Vagina (tissue), 2 donors: ENCODE results near the gene ATP5PO.

Experiments used
- POLR2A ChIP-seq, 2 donors: fragments of 450-650 bp; IDR thresholded peaks; one replicate each; pipeline ENCODE4 v1.6.1; 2017; ENCODE audit warnings: antibody characterized with exemption in 2 of 2, mild to moderate bottlenecking in 2 of 2, moderate library complexity in 2 of 2
- TF ChIP-seq, protein P1 (sequence below), 3 experiments: fragments of 450-650 bp in 2 of 3; fragments of 200-600 bp in 1 of 3; sonication (generic) in 1 of 3; IDR thresholded peaks; one replicate each; pipeline ENCODE4 v1.5.1; 2017 to 2019; ENCODE audit warnings: antibody characterized with exemption in 3 of 3, mild to moderate bottlenecking in 2 of 3, moderate library complexity in 2 of 3

DNA sequence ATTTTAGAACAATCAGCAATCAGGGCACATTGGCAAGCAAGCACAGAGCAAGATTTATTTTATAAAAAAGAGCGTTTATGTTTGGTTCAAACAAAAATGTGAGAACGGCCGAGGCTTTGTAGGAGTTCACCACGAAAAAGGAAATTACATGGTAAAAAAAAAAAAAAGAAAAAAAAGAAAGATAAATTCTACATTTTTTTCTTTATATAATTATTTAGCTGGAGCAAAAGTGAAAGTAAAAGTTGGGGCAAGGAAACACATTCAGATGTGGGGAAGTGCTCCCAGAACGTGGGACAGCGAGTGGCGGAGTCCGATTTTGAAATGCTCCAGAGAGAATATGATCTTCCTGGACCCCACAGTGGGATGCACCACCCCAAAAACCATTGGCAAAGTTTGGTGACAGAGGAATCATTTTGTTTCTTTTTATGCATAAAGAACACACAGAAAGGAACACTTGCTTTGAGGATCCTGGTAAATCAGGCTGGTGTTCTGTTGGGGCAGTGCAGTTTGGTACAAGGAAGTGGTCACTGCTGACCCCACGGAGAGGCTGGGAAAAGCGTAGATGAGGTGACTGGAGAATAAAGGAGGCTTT lies 16.3 kb upstream of the ATP5PO start:
- TF ChIP-seq, protein P1, sequence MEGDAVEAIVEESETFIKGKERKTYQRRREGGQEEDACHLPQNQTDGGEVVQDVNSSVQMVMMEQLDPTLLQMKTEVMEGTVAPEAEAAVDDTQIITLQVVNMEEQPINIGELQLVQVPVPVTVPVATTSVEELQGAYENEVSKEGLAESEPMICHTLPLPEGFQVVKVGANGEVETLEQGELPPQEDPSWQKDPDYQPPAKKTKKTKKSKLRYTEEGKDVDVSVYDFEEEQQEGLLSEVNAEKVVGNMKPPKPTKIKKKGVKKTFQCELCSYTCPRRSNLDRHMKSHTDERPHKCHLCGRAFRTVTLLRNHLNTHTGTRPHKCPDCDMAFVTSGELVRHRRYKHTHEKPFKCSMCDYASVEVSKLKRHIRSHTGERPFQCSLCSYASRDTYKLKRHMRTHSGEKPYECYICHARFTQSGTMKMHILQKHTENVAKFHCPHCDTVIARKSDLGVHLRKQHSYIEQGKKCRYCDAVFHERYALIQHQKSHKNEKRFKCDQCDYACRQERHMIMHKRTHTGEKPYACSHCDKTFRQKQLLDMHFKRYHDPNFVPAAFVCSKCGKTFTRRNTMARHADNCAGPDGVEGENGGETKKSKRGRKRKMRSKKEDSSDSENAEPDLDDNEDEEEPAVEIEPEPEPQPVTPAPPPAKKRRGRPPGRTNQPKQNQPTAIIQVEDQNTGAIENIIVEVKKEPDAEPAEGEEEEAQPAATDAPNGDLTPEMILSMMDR (IDR thresholded peaks at IDR 0.05), result no peak
- TF ChIP-seq POLR2A (IDR thresholded peaks at IDR 0.05), result no peak
